HL-60 (cell line): Measurements from ENCODE around the gene TIGD4.

Experiments used
- CTCF ChIP-seq: IDR thresholded peaks from one replicate; pipeline ENCODE4 v1.5.1; 2011; ENCODE audit warnings: low read length, control low read depth, inconsistent platforms; ENCODE audit not compliant: insufficient read depth
- GABPA ChIP-seq: IDR thresholded peaks from 2 replicates; pipeline ENCODE4 v1.6.1; 2012; ENCODE audit warnings: low read depth
- POLR2AphosphoS5 ChIP-seq: IDR thresholded peaks from 2 replicates; pipeline ENCODE4 v1.6.1; 2012; ENCODE audit warnings: low read depth
- REST ChIP-seq: IDR thresholded peaks from 2 replicates; pipeline ENCODE4 v1.6.1; 2012; ENCODE audit warnings: low read depth; ENCODE audit not compliant: insufficient replicate concordance

GRCh38 chr4:152724494-152724893 is 55.0 kb downstream of the TIGD4 start:
- TF ChIP-seq REST (no peak), CTCF (no peak), POLR2AphosphoS5 (no peak), GABPA (no peak)
